ENCODE data around the gene FCHSD2.

FCHSD2 gene

GRCh38 chr11:72939031-72939430 is 203.1 kb downstream of the FCHSD2 start:
- H3K9me3 ChIP-seq (ENCODE audit: low read length) = no peaks in the 10 kb centered on the region
- 0 out of 2 replicates have a peak, but pooled peaks cover 3% of the 10 kb centered on the region for H3F3A ChIP-seq (ENCODE audit: insufficient read depth, low read length)
- H3K27ac ChIP-seq (ENCODE audit: low read depth, low read length, poor library complexity, severe bottlenecking) = no peak overlapping the region
- no peak overlapping the region for H3K9ac ChIP-seq (ENCODE audit: low read length)
- TF ChIP-seq CTCF (IDR thresholded peaks at IDR 0.05; ENCODE audit: low read length) (no peak), EZH2 (IDR thresholded peaks at IDR 0.05; ENCODE audit: borderline replicate concordance, low read length) (no peak)
- no peak overlapping the region for H3K4me3 ChIP-seq (ENCODE audit: low read depth, low read length, poor library complexity, severe bottlenecking)
- H3K4me1 ChIP-seq (ENCODE audit: insufficient read depth, low read length, severe bottlenecking) = peaks cover 7% of the 10 kb centered on the region
- no peaks in the 10 kb centered on the region for H4K20me1 ChIP-seq (ENCODE audit: insufficient read depth, low read length)
- no peaks in the 10 kb centered on the region for H3K27me3 ChIP-seq (ENCODE audit: insufficient read depth, low read length)
- no peak overlapping the region for H2AFZ ChIP-seq (ENCODE audit: low read length)
- no peaks in the 10 kb centered on the region for H3K9me2 ChIP-seq (ENCODE audit: low read depth, low read length)
- peaks cover 25% of the 10 kb centered on the region for H3K36me3 ChIP-seq (ENCODE audit: insufficient read depth, low read length)
- no peaks in the 10 kb centered on the region for H3K79me2 ChIP-seq (ENCODE audit: insufficient read depth, low read length)
- H3K4me2 ChIP-seq (ENCODE audit: low read length) = no peak overlapping the region

- H3K9ac ChIP-seq (ENCODE audit: low read length) = no peak overlapping the region
- H3K79me2 ChIP-seq (ENCODE audit: insufficient read depth, low read length) = no peaks in the 10 kb centered on the region
- no peaks in the 10 kb centered on the region for H4K20me1 ChIP-seq (ENCODE audit: insufficient read depth, low read length)
- H3K4me3 ChIP-seq (ENCODE audit: low read depth, low read length, poor library complexity, severe bottlenecking) = no peak overlapping the region
- no peak overlapping the region for H2AFZ ChIP-seq (ENCODE audit: low read length)
- no peaks in the 10 kb centered on the region for H3K9me3 ChIP-seq (ENCODE audit: low read length)
- peaks cover 15% of the 10 kb centered on the region for H3K36me3 ChIP-seq (ENCODE audit: insufficient read depth, low read length)
- no peak overlapping the region for H3K27ac ChIP-seq (ENCODE audit: low read depth, low read length, poor library complexity, severe bottlenecking)
- no peak overlapping the region for H3K4me2 ChIP-seq (ENCODE audit: low read length)
- TF ChIP-seq EZH2 (IDR thresholded peaks at IDR 0.05; ENCODE audit: borderline replicate concordance, low read length) = no peak
- no peak for TF ChIP-seq CTCF (IDR thresholded peaks at IDR 0.05; ENCODE audit: low read length)
- H3K9me2 ChIP-seq (ENCODE audit: low read depth, low read length) = no peaks in the 10 kb centered on the region
- 0 out of 2 replicates have a peak, but pooled peaks cover 3% of the 10 kb centered on the region for H3F3A ChIP-seq (ENCODE audit: insufficient read depth, low read length)
- H3K27me3 ChIP-seq (ENCODE audit: insufficient read depth, low read length) = no peaks in the 10 kb centered on the region
- peaks cover 7% of the 10 kb centered on the region for H3K4me1 ChIP-seq (ENCODE audit: insufficient read depth, low read length, severe bottlenecking)
Observed at GRCh38 chr11:72937439-72937838, 204.7 kb downstream of the FCHSD2 start.

- Histone ChIP-seq H3K4me3 (ENCODE audit: low read depth, low read length, poor library complexity, severe bottlenecking) (no peak overlapping the region), H3K9ac (ENCODE audit: low read length) (no peak overlapping the region), H3K4me2 (ENCODE audit: low read length) (no peak overlapping the region), H3K9me2 (ENCODE audit: low read depth, low read length) (no peaks in the 10 kb centered on the region), H3K9me3 (ENCODE audit: low read length) (no peaks in the 10 kb centered on the region), H3K27ac (ENCODE audit: low read depth, low read length, poor library complexity, severe bottlenecking) (no peak overlapping the region), H2AFZ (ENCODE audit: low read length) (no peak overlapping the region), H3F3A (ENCODE audit: insufficient read depth, low read length) (0 out of 2 replicates have a peak, but pooled peaks cover 3% of the 10 kb centered on the region), H3K4me1 (ENCODE audit: insufficient read depth, low read length, severe bottlenecking) (peaks cover 7% of the 10 kb centered on the region), H3K27me3 (ENCODE audit: insufficient read depth, low read length) (no peaks in the 10 kb centered on the region), H4K20me1 (ENCODE audit: insufficient read depth, low read length) (no peaks in the 10 kb centered on the region), H3K79me2 (ENCODE audit: insufficient read depth, low read length) (no peaks in the 10 kb centered on the region), H3K36me3 (ENCODE audit: insufficient read depth, low read length) (peaks cover 10% of the 10 kb centered on the region; the same call in 1 of the 2 replicates)
- TF ChIP-seq EZH2 (IDR thresholded peaks at IDR 0.05; ENCODE audit: borderline replicate concordance, low read length) = no peak
- no peak for TF ChIP-seq CTCF (IDR thresholded peaks at IDR 0.05; ENCODE audit: low read length)
Observed at GRCh38 chr11:72935700-72936099, 206.4 kb downstream of the FCHSD2 start.

Data from OCI-LY1 (cell line).